Kidney (tissue), 14 donors: Measurements from ENCODE around the gene DOCK10. TPM values are rescaled to one million over a fixed set of nuclear protein-coding genes. Genes with fewer than 3 reads are reported as not detected.
"Not testable (repeated sequence)": the region's sequence is repeated elsewhere in the genome, so short reads cannot be mapped to it uniquely, and the experiment has no call there.

Experiments
- DNase-seq, 5 donors: peaks; one replicate each; pipeline ENCODE4 v3.0.0-alpha.2; 2013 to 2020
- FAIRE-seq: peaks from 2 replicates; lab custom pipeline; 2012; peaks lifted over from hg19 to GRCh38; lab: Jason Lieb, UNC
- H3K27ac ChIP-seq, 2 donors: one replicate each; pipeline ENCODE4 v1.7.0; 2013; ENCODE audit warnings: low read depth in 2 of 2, low read length in 2 of 2, inconsistent platforms in 1 of 2
- H3K27me3 ChIP-seq: one replicate; pipeline ENCODE4 v1.7.1; 2013; ENCODE audit warnings: low read length, inconsistent platforms; ENCODE audit not compliant: control insufficient read depth, insufficient read depth
- H3K36me3 ChIP-seq, 3 donors: one replicate each; pipeline versions ENCODE4 v1.7.0 to v1.7.1; 2013; ENCODE audit warnings: low read length in 3 of 3, control low read depth in 1 of 3, inconsistent platforms in 1 of 3; ENCODE audit not compliant: insufficient read depth in 3 of 3, control insufficient read depth in 2 of 3
- H3K4me1 ChIP-seq, 3 donors: one replicate each; pipeline versions ENCODE4 v1.7.0 to v1.7.1; 2013; ENCODE audit warnings: low read length in 3 of 3, inconsistent platforms in 1 of 3, low read depth in 1 of 3; ENCODE audit not compliant: control insufficient read depth in 2 of 3, insufficient read depth in 2 of 3
- H3K4me3 ChIP-seq, 3 donors: one replicate each; pipeline versions ENCODE4 v1.7.0 to v1.8.1; 2013; ENCODE audit warnings: low read length in 3 of 3, control low read depth in 1 of 3, inconsistent platforms in 1 of 3
- H3K9ac ChIP-seq, 3 donors: one replicate each; pipeline versions ENCODE4 v1.7.0 to v1.7.1; 2013; ENCODE audit warnings: low read length in 3 of 3, control low read depth in 1 of 3, inconsistent platforms in 1 of 3
- H3K9me3 ChIP-seq, 3 donors: one replicate each; pipeline versions ENCODE4 v1.7.0 to v1.7.1; 2013; ENCODE audit warnings: low read length in 3 of 3, control low read depth in 1 of 3, inconsistent platforms in 1 of 3; ENCODE audit not compliant: control insufficient read depth in 2 of 3, insufficient read depth in 1 of 3
- CTCF ChIP-seq: IDR thresholded peaks from 3 replicates; pipeline ENCODE4 v1.5.1; 2012; ENCODE audit warnings: mild to moderate bottlenecking, moderate library complexity, borderline replicate concordance; ENCODE audit not compliant: insufficient read depth; ENCODE audit errors: extremely low read depth
- intact Hi-C: fragments of 100-400 bp; cut with DNase I; formaldehyde crosslinking; loops from one replicate; pipeline ENCODE4 v1.11.1; 2022
- polyA plus RNA-seq: library from polyadenylated mRNA; stranded (reverse); fragments of 350-450 nt; fragmentation: Illumina TruSeq; extraction: RNeasy Lipid Tissue Mini Kit (QIAGEN cat#74804); gene quantifications from one replicate; pipeline ENCODE4 v1.2.3, GENCODE V29; 2014; ENCODE audit warnings: low read depth, low replicate concordance; ENCODE audit not compliant: insufficient read depth
- total RNA-seq: library from RNA; stranded (reverse); fragmentation: NEBNext Ultra II Directional; extraction: Animal tissue kit (Norgen Biotek cat#: 25700); gene quantifications from one replicate; pipeline ENCODE4 v1.2.1, GENCODE V29; 2021
- donor health status: control.
- donor health status: control.
- donor health status: control.
- donor health status: control.
- donor health status: control.
- donor health status: DM: yes; HTN: yes; CAD: no.
- donor health status: Normal renal cell carcinoma (clear cell type).

Gene DOCK10
- total and polyA plus RNA-seq, 2 donors from 2014 or later = 2.1 to 33.8 TPM

DNA sequence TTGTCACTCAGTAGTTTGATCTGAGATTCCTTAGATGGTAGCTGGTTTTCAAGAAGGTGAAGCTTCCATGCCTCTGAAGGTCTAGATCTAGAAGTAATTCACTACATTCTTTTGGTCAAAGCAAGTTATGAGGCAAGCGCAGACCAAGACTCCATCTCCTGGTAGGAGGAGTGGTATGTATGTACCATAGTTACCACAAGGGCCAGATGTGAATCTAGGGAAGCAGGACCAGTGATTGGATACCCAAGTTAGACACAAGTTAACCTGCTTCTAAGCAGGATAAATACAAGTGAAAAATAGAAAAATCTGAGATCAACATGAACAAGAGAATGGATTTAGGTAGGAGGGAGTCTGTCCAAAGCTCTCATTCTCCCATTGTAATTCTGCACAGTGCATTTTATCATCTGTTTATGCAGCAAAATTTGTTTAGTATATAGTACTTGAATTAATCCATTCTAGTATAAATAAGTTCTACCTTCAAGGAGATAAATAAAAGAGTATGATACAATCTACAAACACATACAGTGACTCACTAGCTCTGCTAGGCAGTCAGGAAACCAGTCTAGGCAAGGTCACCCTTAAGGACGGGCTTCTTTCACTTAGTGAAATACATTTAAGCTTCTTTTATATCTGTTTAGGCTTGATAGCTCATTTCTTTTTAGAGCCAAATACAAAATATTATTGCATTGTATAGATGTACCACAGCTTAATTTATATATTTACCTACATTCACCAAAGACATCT lies 14.2 kb upstream of the DOCK10 start:
- Histone ChIP-seq H3K4me3 (no peak overlapping the region), H3K9me3 (no peaks in the 10 kb centered on the region), H3K27ac (no peak overlapping the region), H3K9ac (no peak overlapping the region), H3K36me3 (no peaks in the 10 kb centered on the region), H3K4me1 (no peaks in the 10 kb centered on the region), H3K27me3 (no peaks in the 10 kb centered on the region)
- intact Hi-C loops = no loop called here
- FAIRE-seq = no peak
- no peak for TF ChIP-seq CTCF
- no peak for DNase-seq

DNA sequence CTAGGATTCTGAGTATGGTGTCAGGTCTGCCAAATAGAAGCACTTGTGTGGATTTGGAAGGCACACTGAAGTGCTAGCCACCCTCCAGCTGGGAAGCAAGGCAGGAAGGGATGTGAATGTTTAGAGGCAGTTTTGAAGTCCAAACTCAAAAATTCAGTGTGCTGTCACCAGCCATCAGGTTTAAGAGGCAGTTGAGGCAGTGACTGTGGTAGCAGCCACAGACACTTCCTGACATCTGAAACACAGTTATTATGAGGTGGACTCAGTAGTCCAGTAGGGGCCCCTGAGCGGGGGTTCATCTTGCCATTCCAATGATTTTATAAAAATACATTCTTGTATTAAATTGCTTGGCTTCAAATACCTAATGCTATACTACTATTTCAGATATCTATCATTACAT lies 13.4 kb upstream of the DOCK10 start:
- TF ChIP-seq CTCF = no peak
- Histone ChIP-seq H3K9me3 (no peaks in the 10 kb centered on the region), H3K27me3 (no peaks in the 10 kb centered on the region), H3K27ac (no peak overlapping the region), H3K36me3 (no peaks in the 10 kb centered on the region), H3K9ac (no peak overlapping the region), H3K4me1 (no peaks in the 10 kb centered on the region), H3K4me3 (no peak overlapping the region)
- intact Hi-C loops = no loop called here
- DNase-seq (no peak), FAIRE-seq (no peak)

DNA sequence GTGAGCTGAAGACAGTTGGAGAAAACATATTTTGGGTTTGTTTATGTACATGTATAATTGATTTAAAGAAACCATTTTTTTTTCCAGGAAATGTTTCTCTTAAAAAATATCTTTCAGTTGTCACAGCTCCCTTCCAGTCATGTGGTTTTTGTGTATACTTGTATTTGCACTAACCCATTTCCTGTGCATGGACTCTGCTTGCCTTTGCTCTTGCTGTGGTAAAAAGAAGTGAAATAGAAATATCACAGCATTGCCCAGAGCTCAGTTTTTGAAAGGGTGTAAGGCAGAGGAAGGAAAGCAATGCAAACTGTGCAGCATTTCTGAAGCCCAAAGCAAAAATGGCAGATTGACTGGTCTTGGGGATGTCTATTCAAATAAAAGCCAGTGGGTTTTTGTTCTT lies 10.4 kb upstream of the DOCK10 start:
- no peak for FAIRE-seq
- no peak overlapping the region for H3K4me3 ChIP-seq
- intact Hi-C loops = no loop called here
- TF ChIP-seq CTCF = no peak
- H3K9ac ChIP-seq = no peak overlapping the region
- no peaks in the 10 kb centered on the region for H3K27me3 ChIP-seq
- H3K27ac ChIP-seq = no peak overlapping the region
- H3K36me3 ChIP-seq = no peaks in the 10 kb centered on the region
- no peak for DNase-seq
- H3K4me1 ChIP-seq = no peaks in the 10 kb centered on the region
- H3K9me3 ChIP-seq = no peaks in the 10 kb centered on the region

DNA sequence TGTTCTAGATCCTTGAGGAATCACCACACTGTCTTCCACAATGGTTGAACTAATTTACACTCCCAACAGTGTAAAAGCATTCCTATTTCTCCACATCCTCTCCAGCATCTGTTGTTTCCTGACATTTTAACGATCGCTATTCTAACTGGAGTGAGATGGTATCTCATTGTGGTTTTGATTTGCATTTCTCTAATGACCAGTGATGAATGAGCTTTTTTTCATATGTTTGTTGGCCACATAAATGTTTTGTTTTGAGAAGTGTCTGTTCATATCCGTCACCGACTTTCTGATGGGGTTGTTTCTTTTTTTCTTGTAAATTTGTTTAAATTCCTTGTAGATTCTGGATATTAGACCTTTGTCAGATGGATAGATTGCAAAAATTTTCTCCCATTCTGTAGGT lies 5.2 kb upstream of the DOCK10 start:
- DNase-seq, H3K27ac ChIP-seq, intact Hi-C loops, H3K9ac ChIP-seq, H3K4me3 ChIP-seq, H3K36me3 ChIP-seq, FAIRE-seq, H3K27me3 ChIP-seq, H3K4me1 ChIP-seq, H3K9me3 ChIP-seq: not testable (repeated sequence)
